ENCODE data around the gene RPSA.

DNA sequence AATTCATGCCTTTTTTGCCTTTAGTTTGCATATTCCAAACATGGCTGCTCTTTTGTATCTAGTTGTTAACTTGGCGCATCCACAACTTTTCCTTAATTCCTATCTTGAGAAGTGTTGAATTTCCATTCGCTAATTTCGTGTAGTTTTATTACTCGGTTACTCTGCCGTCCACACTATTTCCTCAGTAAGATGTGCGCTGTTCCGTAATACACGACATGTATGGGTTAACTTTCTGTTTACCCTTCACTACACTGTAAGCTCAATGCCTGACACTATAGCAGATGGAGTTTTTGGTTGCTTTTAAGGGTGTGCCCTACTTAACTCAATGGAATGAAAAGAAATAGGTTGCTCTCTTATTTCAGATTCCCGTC, 724 bp downstream of the RPSA start:
- TF ChIP-seq RAD21 (IDR thresholded peaks at IDR 0.05; ENCODE audit: low read length) = no peak
- no peak for TF ChIP-seq SMC3 (IDR thresholded peaks at IDR 0.05; ENCODE audit: low read depth, low read length)
- TF ChIP-seq, protein P1, sequence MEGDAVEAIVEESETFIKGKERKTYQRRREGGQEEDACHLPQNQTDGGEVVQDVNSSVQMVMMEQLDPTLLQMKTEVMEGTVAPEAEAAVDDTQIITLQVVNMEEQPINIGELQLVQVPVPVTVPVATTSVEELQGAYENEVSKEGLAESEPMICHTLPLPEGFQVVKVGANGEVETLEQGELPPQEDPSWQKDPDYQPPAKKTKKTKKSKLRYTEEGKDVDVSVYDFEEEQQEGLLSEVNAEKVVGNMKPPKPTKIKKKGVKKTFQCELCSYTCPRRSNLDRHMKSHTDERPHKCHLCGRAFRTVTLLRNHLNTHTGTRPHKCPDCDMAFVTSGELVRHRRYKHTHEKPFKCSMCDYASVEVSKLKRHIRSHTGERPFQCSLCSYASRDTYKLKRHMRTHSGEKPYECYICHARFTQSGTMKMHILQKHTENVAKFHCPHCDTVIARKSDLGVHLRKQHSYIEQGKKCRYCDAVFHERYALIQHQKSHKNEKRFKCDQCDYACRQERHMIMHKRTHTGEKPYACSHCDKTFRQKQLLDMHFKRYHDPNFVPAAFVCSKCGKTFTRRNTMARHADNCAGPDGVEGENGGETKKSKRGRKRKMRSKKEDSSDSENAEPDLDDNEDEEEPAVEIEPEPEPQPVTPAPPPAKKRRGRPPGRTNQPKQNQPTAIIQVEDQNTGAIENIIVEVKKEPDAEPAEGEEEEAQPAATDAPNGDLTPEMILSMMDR (conservative IDR thresholded peaks at IDR 0.05; ENCODE audit: low read depth, low read length) = no peak
- TF ChIP-seq POLR2A (IDR thresholded peaks at IDR 0.05; ENCODE audit: low read depth, low read length) = no peak
- no peak for TF ChIP-seq CHD1 (IDR thresholded peaks at IDR 0.05; ENCODE audit: low read depth, low read length)
- no peak for TF ChIP-seq MXI1 (IDR thresholded peaks at IDR 0.05; ENCODE audit: borderline replicate concordance, low read depth, low read length)
- TF ChIP-seq BHLHE40 (IDR thresholded peaks at IDR 0.05; ENCODE audit: low read depth, low read length) = no peak
- TF ChIP-seq CEBPB (IDR thresholded peaks at IDR 0.05; ENCODE audit: low read depth, low read length) = no peak
- TF ChIP-seq, protein P2, sequence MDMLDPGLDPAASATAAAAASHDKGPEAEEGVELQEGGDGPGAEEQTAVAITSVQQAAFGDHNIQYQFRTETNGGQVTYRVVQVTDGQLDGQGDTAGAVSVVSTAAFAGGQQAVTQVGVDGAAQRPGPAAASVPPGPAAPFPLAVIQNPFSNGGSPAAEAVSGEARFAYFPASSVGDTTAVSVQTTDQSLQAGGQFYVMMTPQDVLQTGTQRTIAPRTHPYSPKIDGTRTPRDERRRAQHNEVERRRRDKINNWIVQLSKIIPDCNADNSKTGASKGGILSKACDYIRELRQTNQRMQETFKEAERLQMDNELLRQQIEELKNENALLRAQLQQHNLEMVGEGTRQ (IDR thresholded peaks at IDR 0.05; ENCODE audit: low read depth, low read length) = no peak
- TF ChIP-seq RCOR1 (IDR thresholded peaks at IDR 0.05; ENCODE audit: insufficient replicate concordance, low read length) = no peak
- no peak for TF ChIP-seq FOS (IDR thresholded peaks at IDR 0.05; ENCODE audit: low read depth, low read length)
- TF ChIP-seq RFX5 (IDR thresholded peaks at IDR 0.05; ENCODE audit: low read depth, low read length) = no peak
